CD1c-positive myeloid dendritic cell (primary cell): ENCODE measurements around the gene COQ10A.

Source experiments
- DNase-seq: peaks from one replicate; pipeline ENCODE4 v3.0.0-alpha.2; 2016; ENCODE audit errors: extremely low spot score

COQ10A gene

GRCh38 chr12:56266693-56267442 lies at the start of gene COQ10A:
Gene COQ10A, plus strand, starts transcription at chr12:56266942. Its CDS starts 177 bp downstream, at chr12:56267119.
- DNase-seq: peak; percentile 83

GRCh38 chr12:56219840-56220239 lies 46.9 kb upstream of the COQ10A start:
- DNase-seq: no peak

DNA sequence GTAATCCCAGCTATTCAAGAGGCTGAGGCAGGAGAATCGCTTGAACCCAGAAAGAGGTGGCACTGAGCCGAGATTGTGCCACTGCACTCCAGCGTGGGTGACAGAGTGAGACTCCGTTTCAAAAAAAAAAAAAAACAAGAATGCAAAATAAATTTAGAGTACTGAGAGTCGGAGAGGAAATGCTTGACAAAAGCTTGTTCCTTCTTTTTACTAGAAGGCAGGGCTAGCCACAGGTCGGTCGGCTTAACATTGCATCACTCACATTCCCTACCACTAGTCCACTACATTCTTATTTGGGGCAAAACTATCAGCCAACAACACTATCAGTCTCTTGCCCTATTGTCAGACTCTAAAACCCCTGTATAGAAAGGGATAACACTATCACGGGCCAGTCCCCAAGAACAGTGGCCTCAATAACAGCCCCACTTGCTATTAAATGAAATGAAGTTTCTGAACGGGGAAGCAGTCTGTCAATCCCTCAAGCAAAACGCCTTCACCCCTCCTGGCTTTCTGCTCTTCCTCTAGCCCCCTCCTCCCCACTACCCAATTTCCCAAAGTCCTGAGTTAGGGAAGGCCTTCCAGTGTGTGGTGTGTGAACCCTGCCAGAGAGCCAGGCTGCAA lies 46.0 kb upstream of the COQ10A start:
- DNase-seq: peak; percentile 82

GRCh38 chr12:56221232-56221756 lies 45.4 kb upstream of the COQ10A start:
- DNase-seq: no peak

DNA sequence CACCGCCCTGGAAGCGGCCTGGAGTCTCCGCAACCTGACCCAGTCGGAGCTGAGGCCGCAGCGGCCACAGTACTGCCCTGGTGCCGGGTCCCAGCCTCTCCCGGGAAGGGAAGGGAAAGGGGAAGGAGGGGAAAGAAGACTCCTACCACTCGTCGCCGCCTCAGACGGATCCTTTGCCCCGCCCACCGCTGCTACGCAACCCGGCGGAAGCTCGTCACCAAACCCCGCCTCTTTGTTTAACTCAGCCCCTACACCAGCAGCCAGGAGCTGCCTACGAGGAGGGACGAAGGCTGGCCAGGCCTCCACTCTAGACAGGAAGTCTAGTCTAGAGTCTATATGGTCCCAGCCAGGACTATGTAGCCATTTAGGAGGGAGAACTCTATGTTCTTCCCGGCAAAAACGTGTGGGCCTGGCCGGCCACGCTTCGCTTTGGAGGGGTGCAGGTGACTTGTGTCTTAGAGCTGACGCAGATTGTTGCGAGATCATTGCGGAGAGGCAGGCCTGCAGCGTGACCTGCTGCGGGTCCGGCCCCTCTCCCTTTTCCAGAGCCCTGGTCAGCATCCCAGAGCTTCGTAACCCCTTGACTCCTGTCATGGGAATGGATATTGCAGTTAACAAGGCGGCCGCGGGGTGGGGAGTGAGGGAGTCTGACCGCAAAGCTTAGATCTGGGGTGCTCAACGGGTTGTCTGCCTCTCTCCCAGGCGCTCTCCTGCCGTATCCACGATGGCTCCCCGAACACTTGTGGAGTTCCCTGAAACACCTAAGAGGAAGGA lies 44.8 kb upstream of the COQ10A start, which contains the start of gene RNF41:
Gene RNF41 (minus strand): TSS at position 166 of the 774 bp plus-strand sequence. CDS start 7,875 bp downstream, outside the sequence.
- peak; percentile 97 for DNase-seq

- peak; percentile 60 for DNase-seq
Observed at GRCh38 chr12:56222531-56222895, 44.2 kb upstream of the COQ10A start.

DNA sequence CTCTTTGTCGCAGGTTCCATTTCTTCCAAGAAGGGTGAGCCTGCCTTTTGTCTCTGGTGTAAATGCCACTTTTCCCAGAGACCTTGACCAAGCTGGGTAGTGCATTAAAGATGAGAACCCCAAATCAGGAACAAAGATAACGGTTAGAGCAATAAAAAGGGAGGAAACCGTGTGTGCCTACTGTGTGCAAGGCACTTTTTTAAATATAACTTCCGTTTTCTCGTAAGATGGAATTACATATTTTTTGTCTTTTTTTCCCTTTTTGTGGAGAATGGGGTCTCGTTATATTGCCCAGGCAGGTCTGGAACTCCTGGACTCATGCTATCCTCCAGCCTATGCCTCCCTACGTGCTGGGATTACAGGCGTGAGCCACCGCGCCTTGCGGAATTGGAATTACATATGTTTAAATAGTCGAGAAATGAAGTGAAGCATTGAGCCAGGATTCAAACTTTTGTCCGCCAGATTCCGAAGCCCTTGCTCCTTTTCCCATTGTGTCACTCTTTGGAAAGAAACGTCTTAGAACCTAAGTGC lies 43.1 kb upstream of the COQ10A start:
- DNase-seq: peak; percentile 28

- peak; percentile 98 for DNase-seq
Observed at GRCh38 chr12:56224102-56224701, 42.5 kb upstream of the COQ10A start, which contains the start of gene NABP2. Gene NABP2, plus strand, starts transcription at chr12:56224342. Its CDS starts 515 bp downstream, at chr12:56224857.

DNA sequence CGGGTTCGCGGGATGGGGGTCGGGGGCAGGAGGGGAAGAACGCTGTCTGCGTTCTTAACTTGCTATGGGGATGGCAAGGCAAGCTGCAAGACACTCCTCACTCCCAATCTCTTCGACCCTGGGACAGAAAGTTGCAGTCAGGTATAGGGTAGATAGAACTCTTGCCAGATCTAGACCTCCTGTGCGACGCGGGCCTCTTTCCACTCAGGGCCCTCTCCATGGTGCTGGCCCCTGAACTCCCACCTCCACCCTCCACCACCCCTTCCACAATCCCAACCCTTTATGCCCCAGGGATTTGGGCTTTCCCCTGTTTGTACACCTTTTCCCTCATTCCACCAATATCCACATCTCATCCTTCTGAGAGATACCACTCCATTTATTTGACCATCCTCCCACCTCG lies 41.8 kb upstream of the COQ10A start:
- no peak for DNase-seq

- no peak for DNase-seq
Observed at GRCh38 chr12:56229082-56229481, 37.7 kb upstream of the COQ10A start.

- no peak for DNase-seq
Observed at GRCh38 chr12:56229916-56230431, 36.8 kb upstream of the COQ10A start, which contains the start of gene SLC39A5. Gene SLC39A5, plus strand, starts transcription at chr12:56230051. Its CDS starts 1,224 bp downstream, at chr12:56231275.

- DNase-seq: no peak
Observed at GRCh38 chr12:56230432-56231183, 36.1 kb upstream of the COQ10A start.

GRCh38 chr12:56231184-56231582 lies 35.6 kb upstream of the COQ10A start:
- no peak for DNase-seq

GRCh38 chr12:56234746-56235436 lies 31.9 kb upstream of the COQ10A start:
- DNase-seq: no peak

- no peak for DNase-seq
Observed at GRCh38 chr12:56236091-56236490, 30.7 kb upstream of the COQ10A start.

DNA sequence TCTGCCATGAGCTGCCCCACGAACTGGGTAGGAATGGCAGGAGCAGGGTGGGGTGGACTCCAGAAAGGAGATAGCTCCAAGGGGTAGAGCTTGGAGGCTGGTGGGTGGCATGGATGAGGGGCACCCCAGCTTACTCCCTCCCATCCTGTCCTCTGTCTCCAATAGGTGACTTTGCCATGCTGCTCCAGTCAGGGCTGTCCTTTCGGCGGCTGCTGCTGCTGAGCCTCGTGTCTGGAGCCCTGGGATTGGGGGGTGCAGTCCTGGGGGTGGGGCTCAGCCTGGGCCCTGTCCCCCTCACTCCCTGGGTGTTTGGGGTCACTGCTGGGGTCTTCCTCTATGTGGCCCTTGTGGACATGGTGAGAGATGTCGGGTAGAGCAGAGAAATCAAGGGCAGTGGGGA lies 29.8 kb upstream of the COQ10A start:
- DNase-seq: no peak

GRCh38 chr12:56237552-56237951 lies 29.2 kb upstream of the COQ10A start:
- no peak for DNase-seq

- no peak for DNase-seq
Observed at GRCh38 chr12:56241424-56242303, 25.1 kb upstream of the COQ10A start.

DNA sequence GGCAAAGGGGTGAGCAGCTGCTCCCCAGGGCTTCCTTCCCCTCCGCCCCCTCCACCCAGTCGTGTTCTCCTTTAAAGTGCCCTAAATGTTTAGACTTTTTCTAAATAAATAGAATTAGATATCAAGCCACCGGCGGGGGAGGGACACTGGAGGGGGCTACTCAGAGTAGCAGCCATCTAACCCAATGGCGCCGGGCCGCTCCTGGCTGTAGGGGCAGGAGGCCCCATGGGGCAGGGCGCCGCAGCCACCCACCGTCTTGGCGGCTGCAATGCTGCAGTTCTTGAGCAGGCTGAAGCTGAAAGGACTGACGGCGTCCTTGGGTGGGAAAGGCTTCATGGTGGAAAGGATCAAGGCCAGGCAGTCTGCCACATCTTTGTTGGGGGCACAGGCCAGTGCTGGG lies 23.8 kb upstream of the COQ10A start:
- no peak for DNase-seq
